HG02798 (cell line): ENCODE measurements around the gene RERE.
A peak's percentile ranks its signal among the peaks of the same experiment; 100 is the strongest.

ENCODE experiments used
- ATAC-seq: cut with Tn5 transposase; IDR thresholded peaks from one replicate; pipeline ENCODE4 v1.9.1; 2021; ENCODE audit warnings: mild to moderate bottlenecking; ENCODE audit not compliant: unreplicated experiment, poor library complexity

Gene RERE

GRCh38 chr1:8539683-8540082, 277.8 kb downstream of the RERE start:
- ATAC-seq: no peak

GRCh38 chr1:8538502-8538901, 278.9 kb downstream of the RERE start:
- ATAC-seq: no peak

- no peak for ATAC-seq
These were observed 279.4 kb downstream of the RERE start for GRCh38 chr1:8537991-8538390.

GRCh38 chr1:8536515-8536914, 280.9 kb downstream of the RERE start:
- ATAC-seq: no peak

GRCh38 chr1:8533907-8534306, 283.5 kb downstream of the RERE start:
- no peak for ATAC-seq

- ATAC-seq: peak; percentile 55
These were observed 284.3 kb downstream of the RERE start for GRCh38 chr1:8533124-8533523.

- no peak for ATAC-seq
These were observed 287.5 kb downstream of the RERE start for GRCh38 chr1:8529901-8530300.

- no peak for ATAC-seq
These were observed 289.5 kb downstream of the RERE start for GRCh38 chr1:8527941-8528340.

GRCh38 chr1:8525558-8526275, 291.7 kb downstream of the RERE start:
- ATAC-seq: peak; percentile 60

- no peak for ATAC-seq
These were observed 292.3 kb downstream of the RERE start for GRCh38 chr1:8525216-8525557.

GRCh38 chr1:8524627-8525157, 292.7 kb downstream of the RERE start:
- ATAC-seq: no peak

GRCh38 chr1:8523666-8524206, 293.7 kb downstream of the RERE start:
- ATAC-seq: no peak

GRCh38 chr1:8520483-8520966, 296.9 kb downstream of the RERE start:
- no peak for ATAC-seq

- no peak for ATAC-seq
These were observed 298.3 kb downstream of the RERE start for GRCh38 chr1:8519167-8519566.

- ATAC-seq: no peak
These were observed 299.0 kb downstream of the RERE start for GRCh38 chr1:8518490-8518801.

GRCh38 chr1:8517661-8518489, 299.6 kb downstream of the RERE start:
- no peak for ATAC-seq

GRCh38 chr1:8516793-8517556, 300.5 kb downstream of the RERE start:
- ATAC-seq: no peak

GRCh38 chr1:8516278-8516777, 301.1 kb downstream of the RERE start:
- no peak for ATAC-seq

GRCh38 chr1:8512504-8512903, 304.9 kb downstream of the RERE start:
- ATAC-seq: no peak

GRCh38 chr1:8510041-8510823, 307.2 kb downstream of the RERE start:
- ATAC-seq: no peak
